Thoracic aorta (tissue), 2 donors: Measurements from ENCODE around the gene MMP12. TPM values are rescaled to one million over a fixed set of nuclear protein-coding genes. Genes with fewer than 3 reads are reported as not detected.
A peak's percentile ranks its signal among the peaks of the same experiment; 100 is the strongest.

Experiments
- ATAC-seq: fragments of 150-250 bp; one replicate; pipeline ENCODE4 v1.8.0; 2017; ENCODE audit warnings: low read depth; ENCODE audit not compliant: insufficient number of reproducible peaks, low FRiP score
- DNase-seq: peaks from one replicate; pipeline ENCODE4 v3.0.0-alpha.2; 2020; ENCODE audit warnings: low spot score
- H3K27ac ChIP-seq, 2 donors: fragments of 200-600 bp; sonication (generic); 1 replicate in 1 of 2; 2 replicates in 1 of 2; pipeline ENCODE4 v1.5.1; 2016; ENCODE audit warnings: mild to moderate bottlenecking in 2 of 2, moderate library complexity in 2 of 2
- H3K27me3 ChIP-seq: fragments of 200-600 bp; sonication (generic); replicated peaks from 2 replicates; pipeline ENCODE4 v1.6.0; 2016; ENCODE audit warnings: mild to moderate bottlenecking; ENCODE audit not compliant: insufficient read depth
- H3K36me3 ChIP-seq: fragments of 200-600 bp; sonication (generic); one replicate; pipeline ENCODE4 v1.5.1; 2016
- H3K4me1 ChIP-seq, 2 donors: fragments of 200-600 bp; sonication (generic); 1 replicate in 1 of 2; 2 replicates in 1 of 2; pipeline versions ENCODE4 v1.5.1 to v1.6.0; 2016; ENCODE audit warnings: low read depth in 2 of 2, mild to moderate bottlenecking in 1 of 2; ENCODE audit not compliant: control insufficient read depth in 1 of 2
- H3K4me3 ChIP-seq: fragments of 200-600 bp; sonication (generic); 2 replicates; pipeline ENCODE4 v1.5.1; 2016; ENCODE audit warnings: mild to moderate bottlenecking
- H3K9me3 ChIP-seq: fragments of 200-600 bp; sonication (generic); 2 replicates; pipeline ENCODE4 v1.5.1; 2016
- total RNA-seq, 2 donors: library from RNA; depleted of rRNA; stranded (reverse); fragments of >200 nt; gene quantifications; one replicate each; pipeline versions ENCODE4 v1.1.0 to v1.2.3, GENCODE V29; 2016
- TF ChIP-seq, protein P1 (sequence below): fragments of 200-600 bp; sonication (generic); IDR thresholded peaks from one replicate; pipeline ENCODE4 v1.5.1; 2019; ENCODE audit warnings: antibody characterized with exemption

The MMP12 gene
- total RNA-seq, 2 donors from 2014 or later = not detected

DNA sequence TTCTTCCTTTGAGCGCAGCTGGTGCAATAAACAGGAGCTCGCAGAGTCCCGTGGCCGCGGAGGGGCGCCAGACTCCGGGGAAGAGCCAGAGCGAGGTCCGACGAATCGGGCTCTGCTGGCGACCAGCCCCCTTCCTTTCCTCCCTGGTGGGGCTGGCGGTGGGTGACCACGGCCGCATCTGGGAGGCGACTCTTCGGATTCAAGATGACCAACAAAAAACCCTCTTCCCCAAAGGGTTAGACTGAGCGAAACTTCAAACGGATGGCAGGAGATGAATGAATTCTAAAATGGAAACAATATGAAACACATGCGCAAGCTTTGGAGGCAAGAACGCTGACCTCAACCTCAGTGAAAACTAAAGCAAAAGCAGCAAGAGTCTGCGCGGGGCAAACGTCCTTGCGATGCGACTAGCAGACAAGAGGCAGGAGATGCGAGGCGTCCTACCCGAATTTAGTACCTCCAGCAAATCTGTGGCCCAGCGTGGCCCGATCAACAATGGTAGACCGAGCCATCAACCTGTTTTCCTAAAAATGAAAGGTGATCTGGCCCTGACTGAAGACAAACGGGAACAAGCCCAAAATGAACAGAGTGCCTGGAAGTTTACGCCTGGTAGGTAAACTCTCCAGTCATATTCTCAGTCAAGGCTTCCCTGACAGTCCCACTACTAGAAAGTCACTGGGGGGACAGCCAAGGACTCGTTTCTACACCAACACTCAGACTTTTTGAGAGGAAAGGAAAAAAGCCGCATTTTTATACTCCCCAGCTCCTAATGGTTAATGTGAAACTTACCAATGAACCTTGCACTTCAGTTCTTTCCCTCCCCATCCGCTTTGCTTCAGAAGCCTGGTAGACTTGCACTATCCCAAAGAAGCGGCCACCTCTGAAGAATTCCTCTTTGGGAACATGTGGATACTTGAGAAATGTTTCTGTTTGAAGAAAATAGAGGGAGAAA, 43.0 kb downstream of the MMP12 start:
- Histone ChIP-seq H3K36me3 (no peaks in the 10 kb centered on the region), H3K4me3 (peak overlapping the region; percentile 63), H3K27ac (no peak overlapping the region), H3K27me3 (no peaks in the 10 kb centered on the region), H3K4me1 (no peaks in the 10 kb centered on the region), H3K9me3 (no peaks in the 10 kb centered on the region)
- DNase-seq (no peak), ATAC-seq (no peak)
- TF ChIP-seq, protein P1, sequence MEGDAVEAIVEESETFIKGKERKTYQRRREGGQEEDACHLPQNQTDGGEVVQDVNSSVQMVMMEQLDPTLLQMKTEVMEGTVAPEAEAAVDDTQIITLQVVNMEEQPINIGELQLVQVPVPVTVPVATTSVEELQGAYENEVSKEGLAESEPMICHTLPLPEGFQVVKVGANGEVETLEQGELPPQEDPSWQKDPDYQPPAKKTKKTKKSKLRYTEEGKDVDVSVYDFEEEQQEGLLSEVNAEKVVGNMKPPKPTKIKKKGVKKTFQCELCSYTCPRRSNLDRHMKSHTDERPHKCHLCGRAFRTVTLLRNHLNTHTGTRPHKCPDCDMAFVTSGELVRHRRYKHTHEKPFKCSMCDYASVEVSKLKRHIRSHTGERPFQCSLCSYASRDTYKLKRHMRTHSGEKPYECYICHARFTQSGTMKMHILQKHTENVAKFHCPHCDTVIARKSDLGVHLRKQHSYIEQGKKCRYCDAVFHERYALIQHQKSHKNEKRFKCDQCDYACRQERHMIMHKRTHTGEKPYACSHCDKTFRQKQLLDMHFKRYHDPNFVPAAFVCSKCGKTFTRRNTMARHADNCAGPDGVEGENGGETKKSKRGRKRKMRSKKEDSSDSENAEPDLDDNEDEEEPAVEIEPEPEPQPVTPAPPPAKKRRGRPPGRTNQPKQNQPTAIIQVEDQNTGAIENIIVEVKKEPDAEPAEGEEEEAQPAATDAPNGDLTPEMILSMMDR = peak; percentile 11

DNA sequence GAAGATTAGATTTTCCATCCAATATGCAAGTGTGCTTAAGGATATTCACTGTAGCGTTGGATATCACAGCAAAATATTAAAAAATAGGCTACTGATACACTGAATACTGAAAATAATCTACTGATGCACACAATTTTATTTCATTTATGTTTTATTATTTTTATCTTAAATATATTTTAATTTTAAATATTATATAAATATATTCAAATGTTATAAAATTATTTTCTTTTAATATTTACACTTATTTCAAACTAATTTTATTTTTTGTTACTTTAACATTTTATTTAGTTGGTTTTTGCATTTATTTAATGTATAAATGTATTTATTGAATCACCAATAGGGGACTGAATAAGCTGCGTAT, 43.7 kb downstream of the MMP12 start:
- TF ChIP-seq, protein P1 = no peak
- no peak overlapping the region for H3K27ac ChIP-seq

DNA sequence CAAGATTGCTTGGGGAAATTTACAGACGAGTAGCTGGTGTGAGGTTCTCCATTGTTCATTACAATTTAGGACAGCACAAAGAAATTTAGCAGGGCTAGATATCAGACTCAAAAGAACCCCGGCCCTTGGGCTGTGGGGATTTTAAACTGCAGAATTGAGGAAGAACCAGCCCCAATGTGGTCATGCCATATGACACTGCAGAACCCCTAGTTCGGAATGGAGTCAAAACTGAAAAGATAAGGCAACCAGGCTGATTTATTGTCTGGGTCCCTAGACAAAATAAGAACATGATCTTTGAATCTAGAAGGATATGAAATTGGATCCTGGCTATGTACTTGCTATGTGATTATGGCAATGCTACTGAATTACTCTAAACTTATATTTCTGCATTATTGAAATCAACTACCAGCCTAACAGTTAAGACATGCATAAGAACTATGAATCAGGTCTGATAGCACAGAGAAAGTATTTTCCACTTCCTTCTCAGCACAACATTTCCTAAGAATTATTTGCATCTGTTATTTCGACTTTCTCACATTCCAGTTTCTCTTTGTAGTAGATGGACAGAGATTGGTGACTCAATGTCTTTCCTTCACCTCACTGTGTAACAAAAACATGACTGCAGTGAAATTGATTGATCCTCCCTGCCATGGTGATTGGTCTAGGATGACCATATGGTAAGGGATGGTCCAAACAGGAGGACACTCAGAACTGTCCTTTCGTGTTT, 44.6 kb downstream of the MMP12 start:
- no peak for DNase-seq
- no peak for ATAC-seq
- Histone ChIP-seq H3K4me1 (no peaks in the 10 kb centered on the region), H3K27ac (no peak overlapping the region), H3K4me3 (no peak overlapping the region), H3K36me3 (no peaks in the 10 kb centered on the region), H3K27me3 (no peaks in the 10 kb centered on the region), H3K9me3 (no peaks in the 10 kb centered on the region)
- TF ChIP-seq, protein P1 = no peak

More for the DNA sequence above, 43.7 kb downstream of the MMP12 start:
- no peak for DNase-seq
- H3K4me3 ChIP-seq = no peak overlapping the region
- ATAC-seq = no peak
- H3K4me1 ChIP-seq = no peaks in the 10 kb centered on the region
- H3K36me3 ChIP-seq = no peaks in the 10 kb centered on the region
- H3K27me3 ChIP-seq = no peaks in the 10 kb centered on the region
- H3K9me3 ChIP-seq = no peaks in the 10 kb centered on the region

DNA sequence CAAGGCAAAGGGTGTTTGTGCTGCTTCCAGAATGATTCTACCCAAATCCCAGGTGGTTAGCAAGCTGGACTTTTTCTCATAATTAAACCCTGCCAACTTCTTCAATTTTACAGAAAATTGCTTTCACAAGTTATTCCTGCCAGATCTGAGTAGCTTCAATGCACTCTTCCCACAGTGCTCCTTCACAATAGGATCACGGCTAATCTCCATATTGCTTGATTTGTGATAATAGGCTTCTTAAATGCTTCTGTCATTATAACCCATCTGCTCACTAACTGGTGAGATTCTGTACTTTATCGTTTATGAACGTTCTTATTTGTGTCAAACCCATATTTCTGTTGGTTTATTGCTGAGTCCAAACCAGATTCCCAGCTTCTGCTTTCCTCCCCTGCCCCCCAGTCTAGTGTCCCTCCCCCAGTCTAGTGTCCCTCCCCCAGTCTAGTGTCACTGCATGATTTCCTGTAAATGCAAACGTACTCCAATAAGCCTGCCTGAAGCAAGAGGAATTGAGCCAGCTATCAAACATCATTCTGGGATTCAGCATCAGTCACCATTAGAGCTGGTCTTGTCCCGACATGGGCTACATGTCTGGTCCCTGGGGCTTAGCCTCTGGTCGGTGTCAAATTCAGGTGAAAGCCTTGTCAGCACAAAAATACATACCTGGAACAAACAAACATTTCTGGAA, 45.3 kb downstream of the MMP12 start:
- ATAC-seq (no peak), DNase-seq (no peak)
- Histone ChIP-seq H3K4me1 (no peaks in the 10 kb centered on the region), H3K9me3 (no peaks in the 10 kb centered on the region), H3K27ac (no peak overlapping the region), H3K4me3 (no peak overlapping the region), H3K36me3 (no peaks in the 10 kb centered on the region), H3K27me3 (no peaks in the 10 kb centered on the region)
- TF ChIP-seq, protein P1 = no peak

DNA sequence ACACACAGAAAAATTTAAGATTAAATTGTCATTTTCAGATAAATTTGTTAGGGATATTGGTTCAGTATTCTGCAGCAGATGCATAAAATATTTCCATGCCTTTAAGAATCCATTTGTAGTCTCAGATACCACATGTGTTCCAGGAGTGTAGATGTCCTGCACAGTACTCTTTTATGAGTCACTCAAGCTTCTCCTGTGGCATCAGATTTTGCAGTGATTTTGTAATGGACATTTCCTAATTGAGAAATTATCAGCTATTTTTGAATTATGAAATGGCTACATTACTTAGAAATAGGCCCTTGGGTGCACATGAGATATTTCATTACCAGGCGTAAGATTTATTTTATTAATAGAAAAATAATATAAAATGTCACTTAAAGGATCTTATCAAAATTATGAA, 50.2 kb downstream of the MMP12 start:
- DNase-seq = no peak
- TF ChIP-seq, protein P1 = no peak
- no peak overlapping the region for H3K27ac ChIP-seq
- no peaks in the 10 kb centered on the region for H3K36me3 ChIP-seq
- no peaks in the 10 kb centered on the region for H3K4me1 ChIP-seq
- ATAC-seq = no peak
- H3K27me3 ChIP-seq = no peaks in the 10 kb centered on the region
- no peak overlapping the region for H3K4me3 ChIP-seq
- H3K9me3 ChIP-seq = no peaks in the 10 kb centered on the region
